GM10266 (cell line): ENCODE data around the gene FSTL5.
"Not testable (repeated sequence)": the region's sequence is repeated elsewhere in the genome, so short reads cannot be mapped to it uniquely, and the experiment has no call there.

Experiments used
- DNase-seq: peaks from one replicate; pipeline ENCODE4 v3.0.0; 2012; ENCODE audit errors: extremely low spot score
- CTCF ChIP-seq: IDR thresholded peaks from 2 replicates; pipeline ENCODE4 v1.5.1; 2012; ENCODE audit warnings: mild to moderate bottlenecking, low read depth; ENCODE audit not compliant: control insufficient read depth, insufficient read depth; ENCODE audit errors: missing control alignments

The FSTL5 gene

GRCh38 chr4:162131256-162131655 lies 32.5 kb downstream of the FSTL5 start:
- TF ChIP-seq CTCF, result no peak
- no peak for DNase-seq

- TF ChIP-seq CTCF, result no peak
- DNase-seq, result no peak
Measured at GRCh38 chr4:162126729-162127128, 37.1 kb downstream of the FSTL5 start.

DNA sequence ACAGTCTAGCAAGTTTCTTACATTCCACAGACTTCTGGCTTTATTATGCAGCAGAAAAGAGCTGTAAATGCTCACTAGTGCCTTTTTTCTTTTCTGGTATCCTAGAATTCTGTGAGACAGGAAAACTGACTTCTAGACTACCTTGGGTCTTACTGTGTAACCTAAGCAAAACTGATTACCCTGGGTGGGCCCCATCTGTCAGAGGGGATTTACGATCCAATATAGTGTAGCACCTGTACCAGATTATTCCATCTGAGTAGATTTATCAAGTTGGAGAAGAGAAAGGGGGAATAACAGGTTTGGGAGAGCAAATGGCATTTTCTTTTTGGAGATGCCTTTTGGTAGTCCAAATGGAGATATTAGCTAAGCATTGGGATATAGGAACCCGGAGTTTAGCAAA lies 46.7 kb downstream of the FSTL5 start:
- DNase-seq, result no peak
- TF ChIP-seq CTCF, result no peak

GRCh38 chr4:162116095-162116779 lies 47.6 kb downstream of the FSTL5 start:
- TF ChIP-seq CTCF, result no peak
- DNase-seq, result no peak

DNA sequence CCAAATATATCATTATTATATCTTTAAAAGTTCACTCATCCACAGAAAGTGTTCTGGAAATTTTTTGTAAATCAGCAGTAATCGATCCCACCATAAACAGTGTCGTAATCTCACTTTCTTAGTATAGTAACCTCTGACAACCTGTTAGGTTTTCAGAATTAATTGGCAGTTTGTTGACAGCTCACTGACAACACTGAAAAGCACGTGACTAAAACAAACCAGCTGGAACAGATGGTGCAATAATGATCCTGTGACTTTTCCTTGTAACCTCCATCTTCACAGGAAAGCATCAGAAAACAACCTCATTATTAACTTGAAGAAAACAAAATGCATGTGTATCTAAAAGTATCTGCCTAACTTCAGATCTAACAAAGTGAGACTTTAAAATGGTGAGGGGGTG lies 48.5 kb downstream of the FSTL5 start:
- DNase-seq, result no peak
- TF ChIP-seq CTCF, result no peak

DNA sequence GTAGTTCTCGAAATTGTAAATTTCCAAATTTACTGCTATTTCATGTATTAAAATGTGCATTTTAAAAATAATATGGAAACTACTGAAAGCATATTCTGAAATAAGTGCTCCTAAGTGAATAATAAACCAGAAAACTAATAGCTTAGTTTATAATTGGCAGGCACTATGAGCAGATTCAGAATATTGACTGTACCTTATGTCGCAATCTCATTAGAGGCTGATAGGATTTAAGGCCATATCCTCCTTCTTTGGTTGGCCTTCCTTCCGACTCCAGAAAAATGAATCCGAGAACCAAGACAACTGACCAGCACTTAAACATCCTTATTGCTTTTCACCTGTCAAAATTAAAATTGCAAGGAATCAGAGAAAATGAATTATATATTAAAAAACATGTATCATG lies 52.7 kb downstream of the FSTL5 start:
- TF ChIP-seq CTCF, result no peak
- DNase-seq, result no peak

DNA sequence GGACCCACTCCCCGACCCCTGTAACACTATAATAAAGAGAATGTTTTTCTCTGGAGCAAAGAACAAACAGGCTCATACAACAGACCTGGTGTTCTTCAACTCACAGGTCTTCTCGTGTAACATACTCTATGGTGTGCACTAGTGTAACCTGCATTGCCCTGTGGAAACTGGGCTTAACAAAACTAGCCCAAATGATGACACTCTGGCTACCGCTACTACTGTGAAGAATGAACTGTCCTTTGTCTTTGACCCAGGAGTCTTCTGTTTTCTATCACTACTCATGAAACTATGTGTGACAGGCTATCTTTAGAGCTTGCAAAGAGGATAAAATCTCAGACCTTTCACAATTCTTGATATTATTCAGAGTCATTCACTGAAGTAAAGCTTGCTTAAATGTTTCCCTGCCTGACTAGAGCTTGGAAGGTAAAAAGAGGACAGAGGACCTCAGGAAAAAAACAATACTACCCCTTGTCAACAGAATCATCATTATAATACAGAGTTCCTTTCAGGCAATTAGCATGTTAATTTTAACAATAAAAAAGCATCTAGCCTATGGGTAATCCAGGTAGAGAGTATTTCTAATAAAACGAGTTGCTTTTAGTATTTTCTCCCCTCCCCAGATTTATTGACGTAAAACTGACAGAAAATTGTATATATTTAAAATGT lies 59.2 kb downstream of the FSTL5 start:
- no peak for TF ChIP-seq CTCF
- no peak for DNase-seq

- DNase-seq, result not testable (repeated sequence)
Measured at GRCh38 chr4:162103908-162104307, 59.9 kb downstream of the FSTL5 start.
